HG03066 (cell line): ENCODE measurements around the gene ATP13A1.
"Not testable (repeated sequence)": the region's sequence is repeated elsewhere in the genome, so short reads cannot be mapped to it uniquely, and the experiment has no call there.

ENCODE experiments used
- ATAC-seq: cut with Tn5 transposase; IDR thresholded peaks from one replicate; pipeline ENCODE4 v1.9.1; 2021; ENCODE audit warnings: low read depth; ENCODE audit not compliant: unreplicated experiment

Gene ATP13A1

DNA sequence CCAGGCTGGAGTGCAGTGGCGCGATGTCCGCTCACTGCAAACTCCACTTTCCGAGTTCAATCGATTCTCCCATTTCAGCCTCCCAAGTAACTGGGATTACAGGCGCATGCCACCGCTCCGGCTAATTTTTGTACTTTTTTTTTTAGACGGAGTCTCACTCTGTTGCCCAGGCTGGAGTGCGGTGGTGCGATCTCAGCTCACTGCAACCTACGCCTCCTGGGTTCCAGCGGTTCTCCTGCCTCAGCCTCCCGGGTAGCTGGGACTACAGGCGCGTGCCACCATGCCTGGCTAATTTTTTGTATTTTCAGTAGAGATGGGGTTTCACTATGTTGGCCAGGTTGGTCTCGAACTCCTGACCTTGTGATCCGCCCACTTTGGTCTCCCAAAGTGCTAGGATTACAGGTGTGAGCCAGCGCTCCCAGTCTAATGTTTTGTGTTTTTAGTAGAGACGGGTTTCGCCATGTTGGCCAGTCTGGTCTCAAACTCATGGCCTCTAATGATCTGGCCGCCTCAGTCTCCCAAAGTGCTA is 2.0 kb upstream of the ATP13A1 start:
- not testable (repeated sequence) for ATAC-seq

DNA sequence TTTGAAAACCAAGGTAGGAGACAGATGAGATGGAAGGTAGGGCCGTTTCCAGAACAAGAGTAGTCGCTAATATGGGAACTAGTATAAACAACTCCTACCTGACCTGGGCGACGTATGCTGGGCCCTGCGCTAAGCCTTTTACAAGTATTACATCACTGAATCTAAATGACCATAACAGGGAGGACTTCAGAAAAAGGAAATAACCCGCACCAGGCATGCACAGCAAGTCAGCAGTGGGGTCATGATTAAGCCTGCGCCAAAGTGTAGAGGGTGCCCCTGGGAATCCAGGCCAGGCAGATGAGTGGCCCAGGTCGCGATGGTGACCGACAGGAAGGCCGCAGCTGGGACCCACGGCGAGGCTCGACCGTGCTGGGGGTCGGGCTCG is 613 bp downstream of the ATP13A1 start:
- no peak for ATAC-seq

DNA sequence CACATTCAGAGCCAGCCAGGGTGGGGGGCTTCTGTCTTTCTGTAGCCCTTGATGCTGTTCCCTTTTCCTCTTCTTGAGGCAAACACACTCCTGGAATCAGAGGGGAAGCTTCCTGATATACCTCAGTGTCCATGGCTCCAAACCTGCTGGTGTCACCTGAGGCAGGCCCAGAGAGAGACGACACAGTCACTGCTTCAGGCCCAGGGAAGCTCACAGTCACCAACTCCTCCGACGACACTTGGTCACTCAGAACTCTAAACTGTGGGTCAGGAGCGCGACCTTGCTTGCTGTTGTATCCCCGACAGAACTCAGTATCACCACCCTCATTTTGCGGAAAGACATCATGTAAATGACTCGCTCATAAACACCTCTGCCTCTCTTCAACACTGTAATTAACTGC is 1.1 kb downstream of the ATP13A1 start:
- ATAC-seq = no peak

DNA sequence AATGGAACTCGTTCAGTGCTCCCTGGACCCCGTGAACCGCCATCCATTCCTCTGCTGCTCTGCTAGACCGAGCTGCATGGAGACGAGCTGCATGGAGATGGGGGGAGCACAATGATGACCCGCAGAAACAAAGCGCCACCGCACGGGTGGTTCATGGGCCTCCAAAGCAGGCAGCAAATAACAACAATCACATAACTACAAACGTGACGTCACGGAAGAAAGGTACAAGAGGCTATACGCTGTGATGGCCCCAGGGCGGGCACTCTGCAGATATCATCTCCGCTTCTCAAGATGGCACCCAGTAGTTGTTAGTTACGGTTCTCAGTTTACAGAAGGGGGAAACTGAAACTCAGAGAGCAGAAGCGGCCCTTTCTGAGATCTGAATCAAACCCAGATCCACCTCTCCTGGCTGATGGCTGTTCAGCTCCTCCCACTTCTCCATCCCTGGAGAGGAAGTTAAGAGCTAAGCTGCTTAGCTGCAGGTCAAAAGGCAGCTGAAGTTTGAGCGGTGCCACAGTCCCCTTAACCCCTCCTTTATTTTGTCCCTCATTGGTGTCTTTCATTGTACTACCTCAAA is 1.7 kb downstream of the ATP13A1 start:
- peak; percentile 40 for ATAC-seq

DNA sequence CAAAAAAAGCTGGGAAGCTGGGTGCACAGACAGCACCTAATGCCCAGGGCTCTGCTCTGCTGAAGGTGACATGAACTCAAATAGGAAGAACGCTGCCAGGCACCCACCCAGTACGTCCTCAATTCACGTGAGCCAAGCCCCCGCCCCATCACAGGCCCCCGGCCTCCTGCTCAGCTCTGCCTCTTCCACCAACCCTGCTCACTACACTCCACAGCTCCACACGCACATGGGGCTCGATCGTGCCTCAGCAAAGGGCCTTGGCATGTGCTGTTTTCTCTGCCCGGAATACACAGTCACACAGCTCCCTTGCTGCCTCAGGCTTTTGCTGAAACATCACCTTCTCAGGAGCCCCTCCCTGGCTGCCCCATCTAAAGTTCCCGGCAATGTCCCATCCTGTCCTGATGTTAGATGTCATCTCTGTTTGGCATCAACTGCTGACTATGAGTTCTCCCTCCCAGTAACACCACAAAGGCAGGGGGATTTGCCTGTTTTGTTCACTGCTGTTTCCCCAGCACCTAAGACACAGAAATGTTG is 2.3 kb downstream of the ATP13A1 start:
- ATAC-seq = no peak

DNA sequence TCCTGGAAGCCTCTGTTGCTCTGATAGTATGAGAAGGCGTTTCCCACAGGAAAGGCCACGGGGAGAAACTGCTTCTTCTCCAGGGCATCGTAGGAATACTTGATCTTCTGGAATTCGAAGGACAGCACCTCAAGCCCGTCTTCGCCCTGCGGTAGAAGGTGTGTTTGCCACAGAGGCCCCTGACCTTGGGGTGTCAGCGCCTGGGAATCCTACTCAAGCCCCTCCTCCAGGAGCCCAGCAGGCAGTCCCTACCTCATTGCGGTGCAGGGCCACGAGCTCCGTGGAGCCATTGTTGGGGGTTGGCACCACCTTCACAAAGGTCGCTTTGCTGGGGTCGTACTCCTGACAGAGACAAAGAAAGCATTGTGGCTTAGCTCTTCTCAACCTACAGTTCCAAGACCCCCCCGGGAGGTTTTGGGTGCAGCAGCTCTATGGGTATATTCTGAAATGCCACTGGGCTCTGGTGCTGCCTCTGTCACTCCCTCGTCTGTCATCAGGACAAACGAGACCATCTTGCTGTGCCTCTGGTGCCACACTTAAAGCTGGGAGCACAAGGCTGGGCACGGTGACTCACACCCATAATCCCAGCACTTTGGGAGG is 3.7 kb downstream of the ATP13A1 start:
- no peak for ATAC-seq

DNA sequence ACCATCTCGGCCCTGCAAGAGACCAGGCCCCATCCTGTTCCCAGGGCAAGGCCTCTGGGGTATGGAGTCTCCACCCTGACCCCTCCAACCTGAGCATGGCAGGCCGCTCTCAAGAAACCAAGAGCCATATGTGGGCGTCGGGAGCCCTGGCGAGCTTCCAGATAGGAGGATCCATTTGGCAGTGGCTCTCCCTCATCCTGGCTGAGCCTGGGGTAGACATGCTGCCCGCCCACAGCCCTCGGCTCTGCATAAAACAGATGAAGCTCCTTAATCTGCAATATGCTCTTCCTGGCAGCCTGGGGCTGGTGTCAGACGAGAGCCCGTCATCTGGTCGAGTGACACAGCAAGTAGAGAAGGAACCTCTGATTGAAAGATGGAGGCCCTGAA is 6.1 kb downstream of the ATP13A1 start:
- no peak for ATAC-seq

DNA sequence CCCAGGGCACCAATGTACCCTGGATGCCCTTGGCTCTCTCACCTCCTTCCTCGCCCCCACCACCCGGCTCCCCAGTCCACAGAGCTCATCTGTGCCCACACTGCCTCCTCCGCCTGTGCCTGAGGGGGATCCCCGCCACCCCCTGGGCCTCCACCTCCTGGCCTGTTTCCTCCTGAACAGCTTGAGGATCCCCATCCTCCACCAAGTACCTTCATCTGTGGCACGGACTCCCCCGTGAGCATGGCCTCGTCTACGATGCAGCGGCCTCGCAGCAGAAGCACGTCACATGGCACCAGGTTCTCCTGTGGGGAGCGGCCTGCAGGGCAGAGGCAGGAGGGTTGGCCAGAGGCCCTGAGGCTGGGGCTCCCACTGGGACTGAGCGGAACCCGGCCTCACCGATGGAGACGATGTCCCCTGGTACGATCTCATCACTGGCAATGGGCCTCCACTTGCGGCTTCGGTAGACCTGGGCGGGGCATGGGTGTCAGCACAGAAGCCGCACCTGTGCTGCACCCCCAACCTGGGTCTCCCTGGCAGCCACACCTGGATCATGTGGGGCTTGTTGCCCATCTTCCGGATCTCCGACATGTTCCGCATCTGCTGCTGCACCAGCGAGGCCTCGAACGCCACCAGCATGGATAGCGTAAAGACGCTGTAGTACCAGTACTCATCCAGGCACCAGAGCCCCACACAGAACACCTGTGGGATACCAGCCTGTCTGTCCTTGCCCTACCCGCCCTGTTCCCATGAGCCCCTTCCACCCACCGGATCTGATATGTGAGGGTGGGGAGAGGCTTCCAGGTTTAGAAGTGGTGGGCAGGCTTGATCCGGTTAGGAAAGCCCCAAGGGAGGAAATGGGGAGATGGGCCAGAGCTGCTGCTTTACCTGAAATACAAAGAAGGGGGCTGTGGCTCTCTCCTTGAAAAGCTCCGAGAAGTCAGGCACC is 6.8 kb downstream of the ATP13A1 start:
- no peak for ATAC-seq

DNA sequence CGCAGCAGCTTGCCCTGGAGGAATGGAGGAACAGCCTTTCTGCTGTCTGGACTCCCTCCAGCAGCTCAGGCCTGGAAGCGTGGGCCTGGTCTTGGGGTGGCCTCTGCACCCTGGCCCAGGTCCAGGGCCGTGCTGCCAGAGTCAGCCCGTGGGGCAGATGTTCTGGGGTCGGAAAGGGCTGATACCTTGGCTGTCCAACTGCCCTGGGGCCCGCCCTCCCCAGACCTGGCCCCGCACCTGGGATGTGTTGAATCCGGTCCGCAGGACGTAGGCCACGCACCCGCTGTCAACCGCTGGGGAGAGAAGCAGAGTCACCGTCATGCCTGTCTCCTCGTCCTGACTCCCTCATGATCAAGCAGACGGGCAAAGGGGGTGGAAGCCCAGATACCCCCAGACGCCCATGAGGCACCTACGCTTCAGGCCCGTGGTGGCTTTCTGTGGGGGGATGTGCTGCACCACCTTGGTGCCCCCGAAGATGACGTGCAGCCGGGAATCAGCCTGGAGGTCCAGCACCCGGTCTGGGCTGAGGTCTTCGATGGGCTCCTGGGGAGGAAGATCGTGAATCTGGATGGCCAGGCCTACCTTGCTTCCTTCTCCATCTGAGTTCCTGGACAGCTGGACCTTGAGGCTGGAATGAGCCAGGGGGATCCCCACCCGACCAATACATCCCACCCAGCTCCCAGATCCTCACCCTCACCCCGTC is 7.7 kb downstream of the ATP13A1 start:
- ATAC-seq = no peak

DNA sequence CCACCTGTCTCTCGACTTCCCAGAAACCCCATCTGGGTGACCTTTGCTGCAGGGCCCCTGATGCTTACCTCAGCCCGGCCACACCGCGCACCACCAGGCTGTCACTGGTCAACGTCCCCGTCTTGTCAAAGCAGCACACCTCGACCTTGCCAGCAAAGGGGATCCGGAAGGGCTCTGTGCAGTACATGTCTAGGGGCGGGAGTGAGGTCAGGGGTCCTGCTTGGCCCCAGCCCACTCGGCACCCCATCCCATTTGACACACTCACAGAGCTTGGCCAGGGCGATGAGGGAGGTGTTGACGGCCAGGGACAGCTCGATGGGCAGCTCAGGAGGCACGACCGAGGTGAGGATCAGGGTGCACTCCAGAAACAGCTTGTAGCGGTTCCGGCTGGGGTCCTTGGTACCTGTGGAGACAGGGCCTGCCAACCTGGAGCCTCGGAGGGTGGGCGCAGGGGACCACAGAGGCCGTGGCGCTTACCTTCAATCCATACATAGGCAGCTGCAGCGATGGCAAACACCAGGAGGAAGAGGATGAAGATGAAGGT is 8.4 kb downstream of the ATP13A1 start:
- ATAC-seq = no peak

DNA sequence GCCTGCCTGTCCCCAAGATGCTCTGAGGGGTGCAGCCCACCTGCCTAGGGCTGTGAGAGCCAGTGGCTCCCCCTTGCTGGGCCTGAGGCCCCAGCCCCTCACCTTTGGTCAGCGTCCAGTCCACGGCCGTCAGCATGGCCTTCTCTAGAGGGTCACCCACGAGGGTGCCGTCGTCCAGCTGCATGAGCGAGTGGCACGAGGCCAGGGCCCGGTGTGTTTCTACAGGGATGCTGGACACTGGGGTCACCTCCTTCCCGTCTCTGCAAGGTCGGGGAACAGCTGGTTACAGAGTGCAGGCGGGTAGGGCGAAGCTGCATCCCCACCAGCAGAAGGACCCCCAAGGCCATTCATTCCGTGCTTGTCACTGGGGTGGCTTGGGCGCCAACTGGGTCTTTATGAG is 9.0 kb downstream of the ATP13A1 start:
- ATAC-seq = no peak

DNA sequence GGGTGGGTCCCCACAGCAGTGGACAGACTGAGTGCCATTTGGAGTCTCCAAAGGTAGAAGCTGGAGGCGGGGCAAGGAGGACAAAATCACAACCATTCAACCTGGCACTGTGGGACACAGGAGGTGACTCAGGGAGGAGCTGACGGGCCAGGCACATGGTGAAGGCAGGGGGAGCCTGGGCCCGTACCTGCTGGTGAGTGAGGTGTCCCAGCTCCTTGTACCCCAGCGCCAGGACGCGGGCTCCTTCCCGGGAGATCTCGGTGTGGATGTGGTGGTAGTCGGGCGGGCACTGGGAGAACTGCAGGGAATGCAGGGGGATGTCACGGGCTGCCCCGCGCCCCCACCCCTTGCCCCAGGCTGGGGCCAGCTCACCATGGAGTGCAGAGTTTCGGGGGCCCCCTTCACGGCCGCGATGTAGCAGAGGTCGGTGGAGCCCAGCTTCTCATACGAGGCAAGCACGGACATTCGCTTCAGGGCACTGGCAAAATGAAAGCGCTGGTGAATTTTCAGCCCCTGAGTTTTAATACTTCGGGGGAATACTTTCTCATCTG is 9.8 kb downstream of the ATP13A1 start:
- ATAC-seq = no peak

DNA sequence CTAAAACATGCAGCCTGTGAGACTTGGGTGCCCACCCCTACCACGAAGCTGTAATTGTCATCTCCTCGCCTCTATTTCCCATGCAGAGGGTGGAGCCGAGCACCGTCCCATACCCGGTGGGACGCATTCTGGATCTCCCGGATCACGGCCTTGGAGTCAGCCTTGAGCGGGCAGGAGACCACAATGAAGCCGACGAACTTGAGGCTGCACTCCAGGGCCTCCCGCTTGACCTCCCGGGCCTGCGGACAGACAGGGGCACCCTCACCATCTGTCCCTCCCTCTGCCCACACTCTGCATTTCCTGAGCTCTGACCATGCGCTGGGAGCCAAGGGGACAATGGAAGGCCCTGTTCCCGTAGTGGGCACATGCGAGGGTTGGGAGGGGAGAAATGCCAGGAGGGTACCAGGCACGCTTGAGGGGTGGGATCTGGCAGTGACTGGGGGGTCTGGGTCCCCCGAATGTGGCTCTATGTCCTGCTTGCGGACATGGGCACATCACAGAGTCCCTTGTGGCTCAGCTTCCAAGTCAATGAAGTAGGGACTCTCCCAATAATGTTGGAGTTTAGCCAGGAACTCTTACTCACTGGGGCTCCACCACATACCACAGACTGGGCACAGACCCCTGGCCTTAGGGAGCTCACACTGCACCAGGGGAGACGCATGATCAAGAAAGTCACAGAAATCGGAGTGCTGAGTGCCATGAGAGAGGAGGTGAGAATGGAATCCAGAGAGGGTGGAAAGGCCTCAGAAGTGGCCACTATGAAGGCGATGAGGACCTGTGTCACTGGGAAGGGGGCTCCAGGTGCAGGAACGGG is 10.8 kb downstream of the ATP13A1 start:
- ATAC-seq = no peak

DNA sequence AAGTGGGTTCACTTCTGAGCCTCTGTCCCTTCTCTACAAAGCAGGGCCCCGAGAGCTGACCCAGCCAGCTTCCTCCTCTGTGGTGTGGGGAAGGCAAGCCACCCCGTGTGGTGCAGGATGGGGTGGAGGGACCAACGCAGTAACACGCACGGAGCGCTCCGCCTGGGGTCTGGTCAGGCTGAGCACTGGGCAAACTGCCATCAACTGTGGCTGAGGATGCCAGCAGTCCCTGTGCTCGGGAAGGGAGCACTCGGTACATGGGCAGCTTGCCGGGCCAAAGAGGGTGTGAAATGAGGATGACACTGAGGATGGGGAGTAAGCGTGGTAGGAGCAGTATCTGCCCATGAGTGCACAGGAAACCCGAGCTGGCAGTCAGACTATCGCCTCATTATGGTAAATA is 12.4 kb downstream of the ATP13A1 start:
- no peak for ATAC-seq

DNA sequence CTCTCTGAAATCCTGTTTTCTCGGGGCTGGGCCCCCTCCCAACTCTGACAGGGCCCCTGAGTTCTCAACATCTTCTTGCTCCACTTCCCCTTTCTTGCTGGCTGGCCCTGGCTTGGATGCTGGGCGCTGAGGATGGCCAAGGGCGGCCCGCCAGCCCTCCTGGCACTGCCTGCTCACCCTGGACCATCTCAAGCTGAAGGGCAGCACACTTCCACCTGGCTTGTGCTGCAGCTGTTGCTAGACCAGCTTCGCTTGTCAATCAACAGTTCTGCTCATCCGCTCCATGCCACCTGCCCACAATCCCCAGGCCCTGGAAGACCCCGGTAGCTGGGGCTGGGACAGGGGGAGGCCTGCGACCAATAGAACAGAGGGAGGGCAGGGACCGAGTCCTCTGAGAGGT is 13.1 kb downstream of the ATP13A1 start:
- ATAC-seq = no peak

DNA sequence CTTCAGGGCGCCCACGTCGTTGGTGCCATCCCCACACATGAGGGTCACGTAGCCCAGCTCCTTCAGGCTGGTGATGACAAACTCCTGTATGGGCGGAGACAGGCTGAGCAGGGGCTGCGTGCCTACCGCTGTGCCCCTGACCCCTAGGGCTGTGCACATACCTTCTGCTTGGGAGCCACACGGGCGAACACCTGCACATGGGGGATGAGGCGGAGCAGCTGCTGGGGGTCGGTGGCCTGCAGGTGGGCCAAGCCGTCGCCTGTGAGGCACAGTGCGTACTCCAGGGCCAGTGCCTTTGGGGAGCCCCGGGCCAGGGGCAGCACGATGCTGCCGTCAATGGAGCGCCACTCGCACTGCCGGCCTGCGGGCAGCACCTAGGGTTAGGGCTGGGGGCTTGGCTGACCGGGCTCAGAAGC is 13.9 kb downstream of the ATP13A1 start:
- ATAC-seq = no peak

DNA sequence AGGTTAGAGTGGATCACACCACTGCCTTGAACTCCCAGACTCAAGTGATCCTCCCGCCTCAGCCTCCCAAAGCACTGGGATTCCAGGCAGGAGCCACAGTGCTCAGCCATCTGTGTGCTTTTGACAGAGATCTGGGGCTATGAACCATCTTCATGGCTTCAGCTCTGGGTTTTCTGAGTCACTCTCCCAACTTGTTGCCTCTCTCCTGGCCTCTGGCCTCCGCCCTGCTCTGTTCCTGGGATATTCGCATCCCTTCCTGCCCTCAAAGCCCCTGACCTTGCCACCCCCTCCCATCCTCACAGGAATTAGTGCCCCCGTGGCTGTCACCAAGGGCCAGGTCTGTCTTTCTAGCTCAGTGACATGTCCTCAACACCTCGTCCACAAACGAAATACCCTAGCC is 14.3 kb downstream of the ATP13A1 start:
- ATAC-seq = no peak

DNA sequence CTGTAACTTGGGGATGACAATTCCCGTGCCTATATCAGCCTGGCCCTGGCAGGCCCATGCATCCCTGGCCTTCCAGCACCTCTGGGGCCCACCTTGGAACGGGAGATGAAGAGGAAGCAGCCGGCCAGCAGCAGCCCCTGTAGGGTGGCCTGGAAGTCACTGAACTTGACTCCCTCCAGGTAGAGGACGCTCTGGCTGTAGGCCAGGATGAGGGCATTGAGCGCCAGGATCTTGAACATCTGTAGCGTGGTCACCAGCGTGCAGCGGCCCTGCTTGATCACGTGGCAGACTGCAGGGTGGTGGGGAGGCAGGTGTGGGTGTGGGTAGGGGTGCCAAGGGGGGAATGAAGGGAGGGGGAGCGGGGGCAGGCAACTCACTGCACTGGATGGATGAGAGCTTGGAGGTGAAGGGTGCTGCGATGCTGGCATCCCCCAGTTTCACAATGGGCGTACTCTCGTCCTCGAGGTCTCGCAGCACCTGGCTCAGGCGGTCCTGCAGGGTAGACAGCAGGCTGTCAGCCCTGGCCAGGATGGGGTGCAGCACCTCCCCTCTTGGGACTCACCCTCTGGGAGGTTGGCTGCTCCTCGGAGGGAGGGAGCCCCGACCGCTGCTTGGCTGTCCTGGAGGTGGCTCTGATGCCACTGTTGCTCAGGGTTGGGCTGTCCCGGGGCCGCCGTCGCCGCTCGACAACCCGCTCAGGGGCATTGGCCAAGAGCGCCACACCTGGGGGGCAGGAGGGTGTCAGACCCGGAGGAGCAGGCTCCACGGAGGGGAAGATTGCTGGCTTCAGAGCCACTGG is 16.2 kb downstream of the ATP13A1 start:
- ATAC-seq = no peak
